HG02571 (cell line): ENCODE measurements around the gene ESYT3.
"Not testable (repeated sequence)": the region's sequence is repeated elsewhere in the genome, so short reads cannot be mapped to it uniquely, and the experiment has no call there.

Experiments
- ATAC-seq: cut with Tn5 transposase; IDR thresholded peaks from one replicate; pipeline ENCODE4 v1.9.1; 2021; ENCODE audit warnings: mild to moderate bottlenecking, moderate library complexity; ENCODE audit not compliant: unreplicated experiment

The ESYT3 gene

DNA sequence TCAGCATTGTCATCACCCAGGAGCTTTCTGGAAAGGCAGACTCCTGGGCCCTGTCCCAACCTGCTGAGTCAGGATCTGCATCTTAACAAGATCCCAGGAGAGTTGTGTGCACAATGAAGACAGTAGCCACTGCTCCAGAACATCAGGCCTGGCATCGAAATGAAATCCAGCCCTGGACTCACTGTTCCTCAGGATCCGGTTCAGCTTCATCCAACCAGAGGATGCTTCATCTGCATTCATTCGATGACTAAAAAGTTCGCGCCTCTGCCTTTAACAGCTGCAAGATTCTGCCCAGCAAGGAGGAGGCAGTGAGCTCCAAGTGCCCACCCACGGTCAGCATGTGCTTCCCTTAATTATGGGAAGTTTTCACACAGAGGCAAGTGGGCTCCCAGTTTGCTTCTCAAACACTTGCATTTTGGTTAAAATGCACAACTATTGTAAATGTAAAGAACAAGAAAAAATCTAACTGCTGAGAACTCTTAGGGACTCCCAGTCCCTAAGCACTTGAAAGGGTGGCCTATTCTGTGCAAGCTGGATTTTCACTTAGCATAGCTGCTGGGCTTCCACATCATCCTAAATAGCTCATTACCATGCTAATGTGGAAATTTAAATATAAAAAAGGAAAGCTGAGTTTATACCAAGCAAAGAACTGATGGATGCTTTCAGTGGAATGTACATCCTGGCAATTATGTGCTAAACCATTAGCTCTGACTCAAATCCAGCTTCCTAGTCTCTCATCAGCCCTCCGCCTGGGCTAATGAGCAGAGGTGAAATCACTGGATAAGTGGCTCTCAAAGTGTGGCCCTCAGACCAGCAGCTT is 25.5 kb upstream of the ESYT3 start:
- ATAC-seq: no peak

DNA sequence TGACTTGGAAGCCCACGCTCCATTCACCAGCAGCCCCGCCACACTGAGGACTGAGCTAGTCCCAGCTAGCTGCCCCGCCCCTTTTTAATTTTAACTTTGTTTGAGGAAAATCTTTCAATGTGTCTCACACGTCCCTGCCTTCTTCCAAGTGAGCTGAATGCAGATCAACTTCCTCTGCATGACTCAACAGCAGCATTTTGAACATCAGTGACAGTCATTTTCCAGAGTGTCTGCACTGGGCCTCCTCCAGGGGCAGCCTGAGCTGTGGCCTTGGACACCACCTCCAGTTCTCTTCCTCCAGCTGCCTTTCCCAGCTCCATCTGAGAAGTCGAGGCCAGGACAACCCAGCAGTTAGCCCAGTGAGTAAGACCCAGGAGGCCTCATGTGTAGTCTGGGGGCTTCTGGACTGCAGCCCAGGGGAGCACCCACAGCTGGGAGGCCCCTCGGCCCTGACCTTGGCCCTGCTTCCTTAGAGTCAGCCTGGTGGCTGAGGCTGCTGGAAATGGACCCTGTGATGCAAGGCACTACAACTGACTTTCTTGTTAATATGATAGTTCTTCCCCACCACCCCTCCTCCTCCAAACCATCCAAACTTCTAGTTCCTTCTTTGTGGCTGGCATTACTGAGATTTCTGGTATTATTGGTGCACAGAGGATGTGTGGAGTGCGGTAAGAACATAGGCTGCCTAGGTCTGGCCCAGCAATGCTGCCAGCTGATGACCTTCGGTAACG is 21.4 kb upstream of the ESYT3 start:
- ATAC-seq: no peak

DNA sequence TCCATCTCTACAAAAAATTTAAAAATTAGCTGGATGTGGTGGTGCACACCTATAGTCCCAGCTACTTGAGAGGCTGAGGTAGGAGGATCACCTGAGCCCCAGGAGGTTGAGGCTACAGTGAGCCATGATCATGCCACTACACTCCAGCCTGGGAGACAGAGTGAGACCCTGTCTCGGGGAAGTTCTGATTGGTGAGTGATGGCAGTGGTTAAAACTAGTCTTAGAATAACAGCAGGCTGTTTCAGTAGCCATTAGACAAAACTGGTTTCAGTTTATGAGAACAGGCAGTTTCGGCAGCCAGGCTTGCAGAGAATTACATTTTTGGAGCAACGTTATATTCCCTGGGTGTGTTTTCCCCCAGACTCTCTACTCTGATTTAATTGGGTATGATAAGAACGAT is 18.2 kb upstream of the ESYT3 start:
- not testable (repeated sequence) for ATAC-seq

- peak; percentile 75 for ATAC-seq
These were observed 16.8 kb upstream of the ESYT3 start for GRCh38 chr3:138417559-138417982.

GRCh38 chr3:138418601-138419206 is 15.7 kb upstream of the ESYT3 start:
- no peak for ATAC-seq

DNA sequence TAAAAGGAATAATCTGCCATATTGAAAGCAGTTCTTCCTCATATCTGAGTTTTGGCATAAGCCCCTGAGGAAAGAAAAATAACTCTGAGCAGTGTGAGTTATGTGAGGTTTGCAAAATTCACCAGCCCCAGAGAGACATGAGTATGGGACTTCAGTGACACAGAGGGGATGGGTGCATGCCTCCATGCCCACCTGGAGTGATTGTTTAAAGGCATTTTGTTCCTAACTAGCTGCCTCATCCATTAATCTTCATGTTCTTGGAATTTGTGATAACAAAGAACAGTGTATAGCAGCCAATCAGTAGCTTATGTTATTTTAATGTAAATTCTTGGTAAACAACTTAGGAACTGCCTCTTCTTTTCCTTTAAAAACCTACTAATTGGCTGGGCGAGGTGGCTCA is 11.1 kb upstream of the ESYT3 start:
- ATAC-seq: no peak

DNA sequence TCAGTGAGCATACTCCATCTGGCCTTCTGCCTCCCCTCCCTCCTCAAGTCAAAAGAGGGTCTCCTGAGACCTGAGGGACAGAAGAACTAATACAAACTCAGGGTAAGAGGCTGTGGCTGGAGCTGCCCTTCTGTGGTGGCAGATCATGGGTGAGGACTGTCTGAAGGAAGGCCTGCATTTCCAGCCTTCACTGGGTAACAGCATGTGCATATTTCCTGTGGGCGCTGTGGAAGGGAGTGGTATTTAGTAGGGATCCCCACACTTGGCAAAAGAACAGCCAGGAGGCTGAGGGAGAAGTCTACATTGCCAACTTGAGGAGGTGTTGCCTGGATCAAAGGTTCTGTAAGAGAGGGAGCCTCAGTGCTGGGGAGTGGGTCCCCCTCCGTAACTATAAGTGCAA is 10.1 kb upstream of the ESYT3 start:
- ATAC-seq: no peak

DNA sequence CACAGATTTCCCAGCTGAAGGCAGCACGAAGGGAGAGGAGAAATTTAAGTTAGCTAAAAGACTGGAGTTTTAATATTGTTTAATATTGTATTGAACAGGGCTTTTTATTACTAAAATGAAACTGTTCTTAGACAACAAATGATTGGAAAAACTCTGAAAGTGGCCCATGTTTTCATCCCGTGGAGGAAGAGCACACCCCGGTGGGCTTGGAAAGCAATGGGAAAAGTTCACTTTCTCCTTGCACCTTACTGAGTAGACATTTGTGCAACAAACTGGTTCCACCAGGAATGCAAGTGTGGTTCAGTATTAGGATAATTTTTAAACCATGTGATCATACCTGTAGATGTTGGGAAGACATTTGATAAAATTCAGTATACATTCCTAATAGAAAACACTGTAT is 8.2 kb upstream of the ESYT3 start:
- ATAC-seq: no peak

DNA sequence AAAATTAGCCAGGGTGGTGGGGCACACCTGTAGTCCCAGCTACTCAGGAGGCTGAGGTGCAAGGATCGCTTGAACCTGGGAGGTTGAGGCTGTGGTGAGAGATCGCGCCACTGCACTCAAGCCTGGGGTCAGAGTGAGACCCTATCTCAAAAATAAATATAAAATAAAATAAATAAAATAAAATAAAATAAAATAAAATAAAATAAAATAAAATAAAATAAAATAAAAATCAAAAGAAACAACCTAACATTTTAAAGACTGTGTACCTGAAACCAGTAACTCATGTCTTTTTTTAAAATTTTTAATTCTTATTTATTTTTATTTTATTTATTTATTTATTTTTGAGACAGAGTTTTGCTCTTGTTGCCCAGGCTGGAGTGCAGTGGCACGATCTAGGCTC is 7.7 kb upstream of the ESYT3 start:
- not testable (repeated sequence) for ATAC-seq

DNA sequence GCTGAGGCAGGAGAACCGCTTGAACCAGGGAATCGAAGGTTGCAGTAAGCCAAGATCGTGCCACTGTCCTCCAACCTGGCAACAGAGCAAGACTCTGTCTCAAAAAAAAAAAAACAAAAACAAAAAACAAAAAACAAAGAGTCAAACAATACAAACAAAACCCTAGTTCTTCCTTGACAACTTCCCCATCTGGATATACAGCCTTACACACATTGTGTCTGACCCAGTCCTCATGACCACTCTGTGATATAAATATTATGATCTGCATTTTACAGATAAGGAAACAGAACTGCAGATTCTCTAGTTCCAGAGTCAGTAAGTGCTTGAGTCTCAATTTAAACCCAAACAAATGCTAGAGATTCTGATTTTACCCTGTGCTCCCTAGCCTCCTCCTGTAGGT is 4.8 kb upstream of the ESYT3 start:
- ATAC-seq: no peak

DNA sequence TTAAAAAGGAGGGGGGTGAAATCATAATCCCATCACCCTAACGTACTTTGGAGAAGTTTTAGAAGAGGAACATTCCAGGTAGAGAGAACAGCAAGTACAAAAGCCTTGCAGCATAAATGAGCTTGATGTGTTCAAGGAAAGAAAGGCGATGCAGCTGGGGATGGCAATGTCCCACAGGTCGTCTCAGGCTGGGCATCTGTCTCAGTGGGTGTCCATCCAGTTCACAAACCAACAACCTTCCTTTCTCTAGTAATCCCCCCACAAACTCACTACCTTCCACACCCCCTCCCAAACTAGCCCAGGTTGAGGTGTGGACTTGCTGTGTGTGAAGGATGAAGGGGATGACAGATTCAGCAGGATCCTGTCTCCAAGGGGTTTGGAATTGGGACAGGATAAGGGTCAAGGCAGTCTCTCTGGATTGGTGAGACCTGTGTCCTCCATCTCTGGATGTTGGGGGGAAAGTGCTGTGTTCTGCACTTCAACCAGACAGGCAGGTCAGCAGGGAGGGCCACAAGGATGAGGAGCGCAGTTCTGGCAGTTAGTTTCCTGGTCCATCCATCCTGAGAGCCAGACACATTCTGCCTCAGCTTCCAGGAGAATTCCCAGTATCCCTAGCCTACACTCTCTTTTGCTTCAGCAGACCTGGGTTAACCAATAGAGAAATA is 1.7 kb upstream of the ESYT3 start:
- ATAC-seq: no peak

DNA sequence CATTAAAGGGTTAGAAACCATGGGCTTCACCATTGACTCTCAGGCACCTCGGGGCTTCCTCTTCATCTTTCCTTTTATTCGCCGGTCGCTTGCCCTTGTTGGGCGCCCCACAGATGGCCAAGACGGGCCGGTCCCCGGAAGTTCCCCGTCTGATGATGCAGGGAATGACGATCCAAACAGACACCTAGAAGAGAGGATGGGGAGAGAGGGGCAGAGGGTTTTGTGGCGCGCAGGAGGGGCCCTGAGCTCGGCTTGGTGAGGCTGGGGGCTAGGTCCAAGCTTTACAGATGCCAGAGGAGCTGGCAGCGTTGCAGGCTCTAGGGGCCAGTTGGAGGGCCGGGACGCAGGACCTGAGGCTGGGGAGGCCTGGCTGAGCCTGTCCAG is 532 bp upstream of the ESYT3 start:
- ATAC-seq: no peak

GRCh38 chr3:138434875-138435772 is 708 bp downstream of the ESYT3 start:
- no peak for ATAC-seq

DNA sequence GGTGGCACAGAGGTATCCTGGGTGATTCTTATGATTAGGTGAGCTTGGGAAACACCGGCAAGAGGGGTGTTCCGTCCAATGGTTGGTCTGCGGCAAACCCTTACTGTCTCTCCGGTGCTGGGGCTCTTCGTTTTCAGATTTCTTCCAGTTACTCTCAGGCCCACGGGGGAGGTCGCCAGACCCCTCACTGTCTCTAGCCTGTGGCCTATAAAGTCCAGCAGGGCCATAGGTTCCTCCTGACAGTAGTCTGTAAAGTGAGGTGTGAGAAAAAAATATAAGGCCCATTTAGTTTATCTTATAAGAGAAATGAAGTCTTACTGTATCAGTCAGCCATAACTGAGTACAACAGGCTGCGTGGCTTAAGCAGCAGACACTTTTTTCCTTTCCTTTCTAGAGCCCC is 1.4 kb downstream of the ESYT3 start:
- ATAC-seq: no peak

- no peak for ATAC-seq
These were observed 2.9 kb downstream of the ESYT3 start for GRCh38 chr3:138437281-138437680.

GRCh38 chr3:138438896-138439295 is 4.5 kb downstream of the ESYT3 start:
- ATAC-seq: no peak

- no peak for ATAC-seq
These were observed 5.2 kb downstream of the ESYT3 start for GRCh38 chr3:138439646-138440045.

DNA sequence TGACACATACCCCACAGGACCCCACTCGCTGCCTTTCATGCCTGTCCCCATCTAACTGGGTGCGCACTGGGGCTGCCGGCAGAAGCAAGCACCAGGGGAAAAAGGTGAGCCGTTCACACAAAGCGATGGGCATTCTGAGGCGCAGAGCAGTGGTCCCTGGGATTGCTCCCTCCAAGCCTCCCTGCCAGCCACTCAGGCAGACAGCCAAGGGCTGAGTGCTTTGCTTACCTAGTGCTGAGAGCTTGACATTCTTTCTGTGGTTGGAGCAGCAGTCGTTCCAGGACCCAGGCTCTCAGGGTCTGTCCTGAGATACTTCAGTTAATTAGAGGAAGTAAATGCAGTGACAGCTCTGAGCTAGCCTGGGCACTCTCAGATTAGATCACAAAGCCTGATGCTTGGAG is 5.7 kb downstream of the ESYT3 start:
- ATAC-seq: no peak

DNA sequence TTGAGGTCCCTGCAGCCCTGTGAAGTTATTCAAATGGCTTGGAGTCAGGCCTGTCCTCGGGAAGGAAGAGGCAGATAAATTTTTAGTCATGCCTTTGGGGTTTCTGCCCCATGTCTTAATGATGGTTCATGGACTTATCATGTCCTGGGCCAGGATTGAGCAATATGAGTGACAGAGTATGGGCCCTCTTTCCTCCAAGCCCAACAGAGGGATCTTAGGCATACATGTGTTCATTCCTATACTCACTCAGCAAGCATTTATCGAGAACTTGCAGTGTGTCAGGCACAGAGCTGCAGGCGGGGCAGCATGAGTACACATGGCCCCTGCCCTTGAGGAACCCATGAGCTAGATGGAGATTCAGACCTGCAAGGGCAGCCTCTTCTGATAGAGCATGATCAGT is 6.2 kb downstream of the ESYT3 start:
- ATAC-seq: no peak

DNA sequence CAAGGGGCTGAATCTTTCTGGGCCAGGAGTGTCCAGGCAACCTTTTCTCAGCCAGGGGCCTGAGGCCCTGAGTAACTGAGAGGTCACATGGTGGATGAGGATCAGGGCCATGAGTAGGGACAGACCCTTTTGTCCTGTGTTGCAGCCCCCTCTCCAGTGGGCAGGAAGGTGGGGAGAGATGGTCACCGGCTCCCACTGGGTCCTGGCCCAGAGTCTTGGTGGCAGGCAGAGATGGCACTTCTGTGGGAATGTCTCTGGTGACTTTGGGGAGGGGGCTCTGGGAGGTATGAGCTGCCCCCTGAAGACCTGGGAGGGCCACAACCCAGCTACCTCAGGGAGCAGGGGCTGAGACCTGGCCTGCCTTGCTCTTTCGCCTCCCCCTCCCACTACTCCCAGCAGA is 6.8 kb downstream of the ESYT3 start:
- ATAC-seq: no peak
